HuH-7.5 (cell line): ENCODE measurements around the gene C4BPB.
A peak's percentile ranks its signal among the peaks of the same experiment; 100 is the strongest.
"Not testable (repeated sequence)": the region's sequence is repeated elsewhere in the genome, so short reads cannot be mapped to it uniquely, and the experiment has no call there.

Source experiments
- DNase-seq: peaks from one replicate; pipeline ENCODE4 v3.0.0; 2011; ENCODE audit warnings: low spot score

The C4BPB gene, protein sequence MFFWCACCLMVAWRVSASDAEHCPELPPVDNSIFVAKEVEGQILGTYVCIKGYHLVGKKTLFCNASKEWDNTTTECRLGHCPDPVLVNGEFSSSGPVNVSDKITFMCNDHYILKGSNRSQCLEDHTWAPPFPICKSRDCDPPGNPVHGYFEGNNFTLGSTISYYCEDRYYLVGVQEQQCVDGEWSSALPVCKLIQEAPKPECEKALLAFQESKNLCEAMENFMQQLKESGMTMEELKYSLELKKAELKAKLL

GRCh38 chr1:207088701-207089626 is at the start of gene C4BPB:
Gene C4BPB (plus strand): TSS chr1:207088860. CDS start chr1:207089532, 672 bp downstream.
- DNase-seq, result no peak

- no peak for DNase-seq
These were observed 49.1 kb upstream of the C4BPB start for GRCh38 chr1:207039380-207040180.

DNA sequence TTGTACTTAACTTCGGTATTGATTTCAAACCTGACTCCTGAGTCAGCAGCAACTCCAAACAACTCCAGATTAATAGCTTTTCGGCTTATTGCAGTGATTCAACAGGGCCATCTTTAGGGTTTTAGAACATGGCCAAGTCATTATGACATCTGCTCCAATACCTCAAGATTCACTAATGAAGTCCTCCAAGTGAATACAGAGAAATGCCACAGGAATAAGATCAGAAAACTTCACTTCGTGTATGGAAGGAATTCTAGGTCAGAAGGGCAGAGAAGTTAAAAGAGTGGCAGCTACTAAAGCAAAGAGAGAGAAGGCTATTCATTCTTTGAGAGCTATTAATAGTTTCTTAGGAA is 48.5 kb upstream of the C4BPB start:
- DNase-seq, result no peak

DNA sequence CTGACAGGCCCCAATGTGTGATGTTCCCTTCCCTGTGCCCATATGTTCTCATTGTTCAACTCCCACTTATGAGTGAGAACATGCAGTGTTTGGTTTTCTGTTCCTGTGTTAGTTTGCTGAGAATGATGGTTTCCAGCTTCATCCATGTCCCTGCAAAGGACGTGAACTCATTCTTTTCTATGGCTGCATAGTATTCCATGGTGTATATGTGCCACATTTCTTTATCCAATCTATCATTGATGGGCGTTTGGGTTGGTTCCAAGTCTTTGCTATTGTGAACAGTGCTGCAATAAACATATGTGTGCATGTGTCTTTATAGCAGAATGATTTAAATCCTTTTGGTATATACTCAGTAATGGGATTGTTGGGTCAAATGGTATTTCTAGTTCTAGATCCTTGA is 47.3 kb upstream of the C4BPB start:
- not testable (repeated sequence) for DNase-seq

DNA sequence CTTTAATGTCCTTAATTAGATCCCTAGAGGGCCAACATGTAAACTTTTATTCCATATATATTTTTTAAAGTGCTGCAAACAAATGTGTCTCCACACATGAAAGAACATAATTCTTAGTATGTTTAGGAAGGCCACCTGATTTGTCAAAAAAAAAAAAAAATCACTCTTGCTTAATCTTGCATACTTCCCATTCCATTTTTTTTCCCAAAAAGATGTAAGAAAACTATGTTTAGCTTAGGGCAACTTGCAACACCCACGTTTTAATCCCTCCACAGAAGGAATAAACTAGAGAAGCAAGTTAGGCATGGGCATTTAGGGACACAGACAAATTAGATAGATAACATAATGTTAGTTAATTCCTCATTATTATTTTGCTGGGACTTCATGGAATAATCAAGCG is 43.2 kb upstream of the C4BPB start:
- DNase-seq, result no peak

- no peak for DNase-seq
These were observed 41.2 kb upstream of the C4BPB start for GRCh38 chr1:207047505-207047904.

DNA sequence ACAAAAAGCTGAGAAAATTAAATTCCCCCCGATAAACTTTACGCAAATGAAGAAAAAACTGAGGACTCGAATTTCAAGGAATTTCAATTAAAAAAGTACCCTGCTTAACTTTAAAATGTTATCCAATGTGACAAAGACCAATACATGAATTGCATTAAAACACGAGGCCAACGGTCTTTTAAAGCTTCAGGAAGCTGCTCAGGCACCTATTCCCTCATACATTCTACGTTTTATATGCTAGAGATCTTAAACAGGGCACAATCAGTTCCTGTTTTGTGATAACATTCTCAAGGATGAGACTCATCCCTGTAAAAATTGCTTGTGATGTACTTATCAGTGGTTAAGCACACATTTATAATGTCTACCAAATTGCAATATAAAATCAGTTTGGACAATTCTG is 40.6 kb upstream of the C4BPB start:
- DNase-seq, result no peak

- no peak for DNase-seq
These were observed 39.6 kb upstream of the C4BPB start for GRCh38 chr1:207049054-207049453.

DNA sequence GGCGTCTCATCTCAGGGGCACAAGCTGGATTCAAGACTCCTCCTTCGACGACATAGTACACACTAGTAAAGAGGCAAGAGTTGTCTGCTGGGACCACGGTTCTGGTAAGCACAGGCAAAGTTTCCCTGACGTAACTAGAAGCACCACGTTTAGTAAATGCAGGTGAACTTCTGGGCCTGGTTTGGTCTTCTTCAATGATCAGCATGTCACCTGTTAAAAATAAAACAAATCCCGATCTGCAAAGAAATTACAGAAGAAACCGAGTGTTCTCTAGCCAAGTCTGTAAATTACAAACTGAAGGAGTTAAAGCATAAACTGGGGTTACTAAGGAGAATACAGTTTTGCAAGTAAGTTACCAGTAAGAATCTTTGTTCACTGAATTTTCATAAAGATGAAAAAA is 39.1 kb upstream of the C4BPB start:
- DNase-seq, result no peak

DNA sequence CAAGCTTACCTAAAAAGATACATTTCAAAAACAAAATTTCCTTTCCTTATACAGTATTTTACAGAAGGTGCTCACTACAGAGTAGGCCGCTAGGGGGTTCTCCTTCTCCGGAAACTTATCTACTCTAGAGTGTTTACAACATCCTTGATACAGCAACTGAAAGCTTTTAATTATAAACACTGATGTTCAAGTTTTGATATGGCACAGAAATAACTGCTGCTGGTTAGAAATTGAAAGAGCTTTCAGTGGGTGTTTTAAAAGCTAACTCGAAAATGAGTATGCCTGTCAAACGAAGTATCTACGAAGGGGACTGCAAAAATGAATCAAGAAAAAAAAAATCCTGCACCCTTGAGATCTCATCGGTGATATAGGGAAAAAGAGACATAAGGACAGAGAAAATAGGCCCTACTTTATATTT is 38.7 kb upstream of the C4BPB start:
- peak; percentile 40 for DNase-seq

GRCh38 chr1:207050480-207051190 is 38.0 kb upstream of the C4BPB start:
- DNase-seq, result peak; percentile 45

- no peak for DNase-seq
These were observed 37.3 kb upstream of the C4BPB start, which contains the start of gene YOD1 for GRCh38 chr1:207051191-207051943. Gene YOD1 (minus strand): TSS chr1:207051208. CDS start chr1:207051030, 178 bp downstream.

GRCh38 chr1:207052911-207053769 is 35.5 kb upstream of the C4BPB start, which contains the start of gene PFKFB2:
Gene PFKFB2 (plus strand): TSS chr1:207053275. CDS start chr1:207054718, 1,443 bp downstream.
- DNase-seq, result peak; percentile 86

- no peak for DNase-seq
These were observed 34.2 kb upstream of the C4BPB start for GRCh38 chr1:207054491-207054890.

GRCh38 chr1:207055386-207056001 is 33.2 kb upstream of the C4BPB start:
- DNase-seq, result no peak

DNA sequence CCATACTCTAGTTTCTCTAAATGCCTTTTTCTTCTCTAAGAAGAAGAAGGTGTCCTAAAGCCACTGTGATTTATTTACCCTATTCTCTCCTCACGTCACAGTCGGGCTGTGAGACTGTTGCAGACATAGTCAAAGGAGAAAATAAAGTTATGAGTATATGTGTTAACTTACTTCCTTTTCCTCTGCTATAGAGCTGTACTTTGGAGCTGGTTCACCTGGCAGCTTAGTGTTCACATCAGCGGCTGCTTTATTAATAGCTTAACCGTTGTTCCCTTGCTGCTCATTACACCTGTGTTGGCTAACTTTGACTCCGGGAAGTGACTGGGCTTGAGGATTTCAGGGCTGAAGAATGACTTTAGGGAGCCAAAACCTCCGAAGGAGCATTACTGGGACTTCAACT is 32.0 kb upstream of the C4BPB start:
- DNase-seq, result no peak

- DNase-seq, result no peak
These were observed 30.4 kb upstream of the C4BPB start for GRCh38 chr1:207058252-207058651.

GRCh38 chr1:207058878-207059867 is 29.5 kb upstream of the C4BPB start:
- DNase-seq, result no peak
